Cardiac atrium fibroblast (primary cell): Measurements from ENCODE around the gene ACSS1. TPM values are rescaled to one million over a fixed set of nuclear protein-coding genes. Genes with fewer than 3 reads are reported as not detected.

ENCODE experiments used
- total RNA-seq: library from RNA; depleted of rRNA; stranded (reverse); fragments of >200 nt; gene quantifications from 2 replicates; pipeline ENCODE4 v1.2.3, GENCODE V29; 2015

ACSS1 gene
- 17.0 and 17.2 TPM in 2 replicates for total RNA-seq

GRCh38 chr20:25058051-25058846, at the start of gene ACSS1:
TSS of gene ACSS1 (minus strand) at chr20:25058139. CDS start at chr20:25058102, 37 bp downstream.

GRCh38 chr20:25081730-25082497, 24.0 kb upstream of the ACSS1 start, which contains the start of gene VSX1:
TSS of gene VSX1 (minus strand) at chr20:25082141. CDS start at chr20:25082096, 45 bp downstream.

GRCh38 chr20:24992487-24993205, 65.3 kb downstream of the ACSS1 start, which contains the start of gene APMAP:
TSS of gene APMAP (minus strand) at chr20:24992751. CDS start at chr20:24992688, 63 bp downstream.

Other genes with a start within 250 kb of the ACSS1 start
- gene CST7, start 108.9 kb downstream of the ACSS1 start, total RNA-seq = not detected in 2 replicates
- gene APMAP, start 65.4 kb downstream of the ACSS1 start, total RNA-seq = 109 and 111 TPM in 2 replicates
- not detected in 2 replicates for gene VSX1, start 24.0 kb upstream of the ACSS1 start, total RNA-seq
- gene ENTPD6, start 137.6 kb upstream of the ACSS1 start, total RNA-seq = 50.5 and 68.6 TPM in 2 replicates
- 134 and 143 TPM in 2 replicates for gene PYGB, start 189.9 kb upstream of the ACSS1 start, total RNA-seq